Forelimb muscle (tissue), 1 donor: ENCODE measurements around the gene AREG. TPM values are rescaled to one million over a fixed set of nuclear protein-coding genes. Genes with fewer than 3 reads are reported as not detected.

Source experiments
- polyA plus RNA-seq: library from polyadenylated mRNA; unstranded; fragments of 120-200 nt; gene quantifications from one replicate; pipeline ENCODE4 v1.2.1, GENCODE V29; 2013; ENCODE audit not compliant: insufficient read length

AREG gene
- polyA plus RNA-seq, 1 donor = not detected

Other genes starting within 250 kb of the AREG start
- 0.32 TPM for gene EPGN, start 136.7 kb upstream of the AREG start, polyA plus RNA-seq
- gene EREG, start 80.0 kb upstream of the AREG start, polyA plus RNA-seq = not detected